GM18517 (cell line): ENCODE measurements around the gene RFX4.

Experiments used
- ATAC-seq: cut with Tn5 transposase; IDR thresholded peaks from one replicate; pipeline ENCODE4 v1.9.1; 2021; ENCODE audit warnings: mild to moderate bottlenecking, moderate library complexity; ENCODE audit not compliant: unreplicated experiment

Gene RFX4

GRCh38 chr12:106758349-106759110 lies 175.7 kb downstream of the RFX4 start:
- ATAC-seq, result no peak

DNA sequence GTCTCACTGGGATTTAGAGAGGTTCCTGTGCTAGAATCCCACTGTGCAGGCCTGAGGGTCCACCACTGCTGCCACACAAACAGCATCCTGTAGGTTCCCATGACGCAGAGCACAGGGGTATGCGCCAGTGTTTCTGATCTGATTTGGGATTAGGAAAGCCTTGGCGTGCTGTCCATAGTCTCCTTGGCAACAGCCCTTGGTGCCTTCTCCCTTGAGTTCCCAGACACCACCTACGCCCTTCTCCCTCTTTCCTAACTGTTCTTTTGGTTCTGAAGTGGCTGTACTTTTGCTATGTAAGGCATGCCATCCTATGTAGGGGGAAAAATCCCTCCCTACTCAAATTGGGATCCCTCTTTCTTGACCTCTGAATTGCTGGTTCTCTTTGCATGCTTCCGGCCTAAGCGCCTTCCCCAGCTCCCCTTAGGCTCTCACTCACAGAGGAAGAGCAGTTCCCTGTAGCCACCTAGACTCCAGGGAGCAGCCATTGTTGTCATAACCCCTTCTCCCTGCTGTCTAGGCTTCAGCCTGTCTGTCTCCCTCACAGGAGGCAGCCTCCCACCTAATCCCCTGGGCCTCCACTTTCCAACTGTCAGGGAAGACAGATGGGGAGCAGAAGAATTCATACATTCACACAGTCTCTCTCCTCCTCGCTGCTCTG lies 176.9 kb downstream of the RFX4 start:
- peak; percentile 28 for ATAC-seq

GRCh38 chr12:106760184-106760531 lies 177.4 kb downstream of the RFX4 start:
- peak; percentile 98 for ATAC-seq

- no peak for ATAC-seq
These were observed 181.4 kb downstream of the RFX4 start for GRCh38 chr12:106764220-106764619.

DNA sequence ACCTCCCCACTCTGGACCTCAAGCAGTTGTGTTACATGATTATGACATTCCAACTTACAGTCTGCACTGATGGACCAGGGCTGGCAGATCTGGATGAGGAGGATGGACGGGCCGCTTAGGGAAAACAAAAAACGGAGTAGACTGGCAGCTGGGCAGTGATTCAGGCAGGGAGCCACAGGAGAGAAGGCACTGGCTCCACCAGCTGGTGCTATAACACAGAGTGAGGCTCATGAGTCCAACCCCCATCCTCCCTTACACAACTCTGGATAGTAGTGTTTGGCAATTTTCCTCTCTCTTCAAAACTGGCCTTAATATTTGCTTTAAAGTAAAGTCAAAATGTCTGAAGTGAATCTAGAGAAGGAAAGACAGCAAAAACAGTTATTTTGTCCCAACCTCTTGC lies 181.9 kb downstream of the RFX4 start:
- no peak for ATAC-seq

- ATAC-seq, result no peak
These were observed 183.6 kb downstream of the RFX4 start for GRCh38 chr12:106766393-106766826.

DNA sequence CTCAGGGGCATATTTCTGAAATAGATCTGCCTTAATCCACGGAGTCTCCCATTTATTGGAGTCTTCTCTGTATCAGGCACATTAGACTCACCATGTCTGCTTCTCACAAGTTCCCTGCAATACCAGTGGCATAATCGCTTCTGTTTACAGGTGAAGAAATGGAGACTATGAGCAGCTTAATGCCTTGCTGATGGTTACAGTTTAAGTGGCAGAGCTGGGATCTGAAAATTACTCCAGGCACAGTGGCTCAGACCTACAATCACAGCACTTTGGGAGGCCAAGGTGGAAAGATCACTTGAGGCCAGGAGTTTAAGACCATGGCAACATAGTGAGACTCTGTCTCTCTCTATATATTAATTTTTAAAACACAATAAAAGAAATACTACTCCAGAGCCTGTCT lies 184.4 kb downstream of the RFX4 start:
- no peak for ATAC-seq

DNA sequence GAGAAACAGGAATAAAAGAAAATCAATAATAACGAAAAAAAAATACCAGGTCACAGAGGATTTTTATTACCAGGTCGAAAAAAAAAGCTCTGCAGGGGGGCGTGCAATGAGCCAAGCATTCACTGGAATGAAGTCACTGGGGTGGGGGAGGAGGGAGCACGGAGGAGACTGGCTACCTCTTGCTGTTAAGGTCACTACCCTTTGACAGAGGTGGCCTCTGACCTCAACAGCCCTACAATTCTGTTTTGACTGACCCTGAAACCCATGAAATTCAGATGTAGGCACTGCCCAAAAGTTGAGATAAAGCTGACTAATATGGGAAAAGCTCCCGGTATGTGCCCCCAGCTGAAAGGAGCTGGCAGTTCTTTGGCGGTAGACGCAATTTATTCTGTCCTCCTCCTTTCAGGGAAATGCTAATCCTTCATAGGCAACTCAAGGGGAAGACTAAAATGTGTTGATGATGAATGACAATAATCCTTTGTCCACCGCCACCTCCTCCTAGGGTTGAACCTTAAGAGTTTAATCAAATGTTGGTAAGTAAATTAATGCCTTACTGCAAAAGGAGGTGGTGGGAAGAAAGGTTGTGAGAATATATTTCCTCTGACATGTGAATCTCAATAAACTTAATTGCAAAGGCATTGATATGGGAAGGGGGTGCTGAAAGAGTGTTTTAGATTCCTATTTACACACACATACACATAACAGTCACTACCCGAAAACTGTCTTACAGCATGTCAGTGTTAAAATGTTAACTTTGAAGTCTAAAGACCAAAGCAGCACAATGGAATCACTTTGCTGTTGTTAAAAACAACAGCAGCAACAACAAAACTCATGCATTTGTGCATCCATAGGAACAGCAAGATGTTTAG lies 185.4 kb downstream of the RFX4 start:
- no peak for ATAC-seq

GRCh38 chr12:106769078-106769477 lies 186.3 kb downstream of the RFX4 start:
- no peak for ATAC-seq

GRCh38 chr12:106769546-106769945 lies 186.7 kb downstream of the RFX4 start:
- ATAC-seq, result no peak

DNA sequence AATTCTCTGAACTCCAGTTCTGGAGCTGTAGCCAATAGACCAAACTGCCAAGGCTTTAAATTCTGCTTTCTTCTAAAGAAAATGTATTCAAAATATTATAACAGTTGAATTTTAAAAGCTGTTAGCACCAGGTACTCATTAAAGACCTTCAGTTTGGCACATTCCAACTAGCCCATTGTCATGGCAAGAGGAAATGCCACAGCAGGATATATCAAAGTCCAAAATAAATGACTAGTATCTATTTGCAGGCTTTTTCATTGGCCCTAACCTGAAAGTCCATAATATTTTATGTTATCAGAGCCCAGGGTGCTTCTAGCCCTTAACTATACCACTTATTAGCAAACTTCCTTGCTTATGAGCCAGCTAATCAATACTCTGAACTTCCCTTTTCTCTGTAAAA lies 188.6 kb downstream of the RFX4 start:
- no peak for ATAC-seq

DNA sequence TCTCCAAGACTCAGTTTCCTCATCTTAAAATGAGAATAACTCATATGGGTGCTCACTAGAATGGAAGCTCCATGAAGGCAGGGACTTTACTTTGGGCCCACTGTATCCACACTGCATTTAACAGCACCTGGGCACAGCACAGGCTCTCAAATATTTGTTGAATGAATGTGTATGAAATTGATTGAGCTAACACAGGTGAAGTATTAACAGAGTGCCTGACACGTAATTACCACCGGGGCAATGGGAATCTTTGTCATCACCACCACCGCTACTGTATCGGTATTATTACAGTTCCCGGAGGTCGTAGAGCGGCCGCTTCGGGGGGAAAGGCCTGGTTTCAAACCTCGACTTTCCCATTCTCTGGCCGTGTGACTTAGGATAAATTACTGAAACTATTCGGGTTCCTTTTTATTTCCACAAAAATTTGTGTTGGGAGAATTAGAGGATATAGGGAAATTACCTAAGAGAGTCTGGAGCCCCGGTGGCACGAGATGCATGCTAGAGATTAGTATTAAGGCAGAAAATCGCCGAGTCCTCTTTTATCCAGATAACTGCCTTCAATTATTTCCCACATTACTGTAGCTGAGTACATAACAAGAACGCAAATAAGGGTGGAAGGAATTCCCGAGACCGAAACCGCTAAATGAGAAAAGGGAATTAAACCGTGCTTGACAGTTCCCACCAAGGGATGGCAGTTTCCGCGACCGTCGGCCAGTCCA lies 190.6 kb downstream of the RFX4 start:
- ATAC-seq, result no peak

DNA sequence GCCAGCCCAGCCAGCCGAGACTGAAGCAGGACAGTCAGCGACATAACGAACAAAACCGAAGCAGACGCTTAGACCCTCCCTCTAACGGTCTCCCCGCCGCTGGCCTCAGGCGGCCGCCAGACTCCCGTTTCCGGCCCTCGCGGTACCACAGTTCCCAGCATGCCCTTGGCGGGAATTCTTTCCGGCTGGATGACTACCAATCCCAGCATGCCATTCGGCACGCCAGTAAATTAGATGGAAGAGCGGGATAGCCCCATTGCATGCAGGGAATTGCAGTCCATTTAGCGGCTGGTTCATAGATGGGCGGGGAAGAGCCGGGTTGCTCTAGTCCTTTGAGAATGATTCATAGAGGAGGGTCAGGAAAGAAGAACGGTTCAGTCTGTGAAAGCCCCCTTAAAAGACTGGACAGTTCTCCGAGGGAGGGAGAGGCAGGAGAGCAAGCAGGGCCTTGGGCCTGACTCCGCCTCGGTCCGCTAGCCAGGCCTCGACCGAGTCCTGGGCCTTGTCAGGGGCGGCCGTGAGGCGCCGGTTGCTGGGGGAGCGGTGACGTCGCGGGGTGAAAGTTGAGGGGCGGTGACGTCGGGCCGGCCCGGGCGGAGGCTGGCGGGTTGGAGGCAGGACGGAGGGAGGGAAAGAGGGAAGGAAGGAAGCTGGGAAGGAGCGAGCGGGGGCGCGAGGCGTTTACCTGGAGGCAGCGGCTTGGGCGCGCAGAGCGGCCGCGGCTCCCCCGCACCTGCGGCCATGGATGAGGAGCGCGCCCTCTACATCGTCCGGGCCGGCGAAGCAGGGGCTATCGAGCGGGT lies 191.4 kb downstream of the RFX4 start, which contains the start of gene RIC8B:
Gene RIC8B (plus strand): TSS at position 678 of the 803 bp plus-strand sequence. CDS start 64 bp downstream, at position 742.
- peak; percentile 93 for ATAC-seq

GRCh38 chr12:106774808-106775524 lies 192.2 kb downstream of the RFX4 start:
- ATAC-seq, result peak; percentile 10

GRCh38 chr12:106776897-106777296 lies 194.1 kb downstream of the RFX4 start:
- no peak for ATAC-seq

DNA sequence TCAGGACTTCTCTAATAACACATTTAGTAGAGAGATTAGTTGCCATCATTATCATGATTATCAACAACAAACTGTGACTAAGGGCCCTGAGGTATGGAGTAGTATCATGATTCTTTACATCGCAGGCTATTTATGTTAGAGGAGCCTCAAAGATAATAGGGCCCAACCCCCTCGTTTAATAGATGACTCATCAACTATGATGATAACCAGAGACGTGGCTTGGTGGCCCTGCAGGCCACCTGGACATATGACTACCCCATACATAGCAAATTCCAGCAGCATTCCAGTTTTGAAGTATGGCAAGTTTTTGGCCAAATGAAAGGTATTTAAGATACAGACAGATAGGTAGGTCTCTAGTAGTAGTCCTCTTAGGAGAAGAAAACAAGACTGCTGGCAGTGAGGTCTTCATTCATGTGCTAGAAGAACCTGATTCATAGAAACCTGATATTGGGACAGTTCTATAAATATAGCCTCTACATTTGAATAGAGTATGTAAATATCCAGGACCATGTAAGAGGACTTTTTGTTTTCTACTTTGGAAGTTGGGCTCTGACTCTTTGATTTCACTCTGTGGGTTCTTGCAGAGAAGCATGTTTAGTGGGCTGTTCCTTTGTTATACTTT lies 197.3 kb downstream of the RFX4 start:
- no peak for ATAC-seq

- no peak for ATAC-seq
These were observed 199.8 kb downstream of the RFX4 start for GRCh38 chr12:106782619-106783018.

DNA sequence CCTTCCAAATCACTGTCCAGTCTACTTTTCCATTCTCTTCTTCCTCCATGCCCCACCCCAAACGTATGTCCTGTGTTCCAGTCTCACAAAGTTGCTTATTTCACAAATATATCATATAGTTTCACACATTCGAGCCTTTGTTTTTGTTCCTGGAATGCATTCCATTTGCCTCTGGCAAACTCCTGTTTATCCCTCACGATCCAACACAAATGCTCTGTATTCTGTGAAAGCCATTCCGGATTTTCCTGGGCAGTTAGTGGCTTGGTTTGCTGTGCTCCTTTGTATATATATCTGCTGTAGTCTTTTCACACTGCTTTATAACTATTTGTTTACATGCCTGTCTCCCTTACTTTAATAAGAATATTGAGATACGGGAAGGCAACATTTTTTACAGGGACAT lies 200.7 kb downstream of the RFX4 start:
- ATAC-seq, result no peak

- ATAC-seq, result no peak
These were observed 207.2 kb downstream of the RFX4 start for GRCh38 chr12:106790020-106790419.
